Dendritic cell treated with granulocyte-macrophage colony-stimulating factor and Interleukin-4, amounts not matched to agents 40 ng/mL and 50 ng/mL, for 4 days (primary cell): ENCODE data around the gene FAM222B.
A peak's percentile ranks its signal among the peaks of the same experiment; 100 is the strongest.

Experiments
- H3K27ac Mint-ChIP-seq: one replicate; pipeline ENCODE4 v1.8.0; 2022; ENCODE audit warnings: mild to moderate bottlenecking, mixed read lengths
- H3K27me3 Mint-ChIP-seq: one replicate; pipeline ENCODE4 v1.8.0; 2022; ENCODE audit warnings: mild to moderate bottlenecking, mixed read lengths
- H3K36me3 Mint-ChIP-seq: one replicate; pipeline ENCODE4 v1.8.0; 2022; ENCODE audit warnings: low read depth, mixed read lengths
- H3K4me1 Mint-ChIP-seq: one replicate; pipeline ENCODE4 v1.8.0; 2022; ENCODE audit warnings: low read depth, mixed read lengths
- H3K4me3 Mint-ChIP-seq: one replicate; pipeline ENCODE4 v1.8.0; 2022; ENCODE audit warnings: mild to moderate bottlenecking, moderate library complexity, mixed read lengths
- H3K9me3 Mint-ChIP-seq: one replicate; pipeline ENCODE4 v1.8.0; 2022; ENCODE audit warnings: mixed read lengths
- intact Hi-C: fragments of 100-400 bp; cut with micrococcal nuclease; formaldehyde crosslinking; loops from one replicate; pipeline ENCODE4 v1.15.0; 2022

The FAM222B gene

GRCh38 chr17:28842282-28843012 lies at the start of gene FAM222B:
Gene FAM222B, minus strand, starts transcription at chr17:28842790. Its CDS starts 76,123 bp downstream, at chr17:28766667.
- peak within 1 kb of the TSS; percentile 85 for H3K27ac Mint-ChIP-seq
- H3K4me3 Mint-ChIP-seq, result peak within 1 kb of the TSS; percentile 94
- H3K4me1 Mint-ChIP-seq, result peaks cover 8% of the 10 kb centered on the region
- intact Hi-C loops, result no loop called here
- H3K36me3 Mint-ChIP-seq, result peaks cover 8% of the 10 kb centered on the region
- no peaks in the 10 kb centered on the region for H3K9me3 Mint-ChIP-seq
- no peaks in the 10 kb centered on the region for H3K27me3 Mint-ChIP-seq

GRCh38 chr17:28892024-28892423 lies 49.4 kb upstream of the FAM222B start:
- intact Hi-C loops, result no loop called here
- Mint-ChIP-seq H3K27me3 (no peaks in the 10 kb centered on the region), H3K27ac (peak overlapping the region; percentile 3), H3K4me1 (peaks cover 60% of the 10 kb centered on the region), H3K9me3 (no peaks in the 10 kb centered on the region), H3K36me3 (peaks cover 58% of the 10 kb centered on the region), H3K4me3 (no peak overlapping the region)

GRCh38 chr17:28891201-28891600 lies 48.6 kb upstream of the FAM222B start:
- intact Hi-C loops, result no loop called here
- no peak overlapping the region for H3K4me3 Mint-ChIP-seq
- peaks cover 63% of the 10 kb centered on the region for H3K36me3 Mint-ChIP-seq
- no peaks in the 10 kb centered on the region for H3K27me3 Mint-ChIP-seq
- no peaks in the 10 kb centered on the region for H3K9me3 Mint-ChIP-seq
- peak overlapping the region; percentile 3 for H3K27ac Mint-ChIP-seq
- peaks cover 52% of the 10 kb centered on the region for H3K4me1 Mint-ChIP-seq

GRCh38 chr17:28889996-28890395 lies 47.4 kb upstream of the FAM222B start:
- Mint-ChIP-seq H3K36me3 (peaks cover 69% of the 10 kb centered on the region), H3K9me3 (no peaks in the 10 kb centered on the region), H3K27ac (peak overlapping the region; percentile 62), H3K4me3 (no peak overlapping the region), H3K4me1 (peaks cover 44% of the 10 kb centered on the region), H3K27me3 (no peaks in the 10 kb centered on the region)
- intact Hi-C loops, result no loop called here

GRCh38 chr17:28888832-28889231 lies 46.2 kb upstream of the FAM222B start:
- Mint-ChIP-seq H3K27ac (peak overlapping the region; percentile 62), H3K4me3 (no peak overlapping the region), H3K9me3 (no peaks in the 10 kb centered on the region), H3K4me1 (peaks cover 41% of the 10 kb centered on the region), H3K27me3 (no peaks in the 10 kb centered on the region), H3K36me3 (peaks cover 80% of the 10 kb centered on the region)
- intact Hi-C loops, result no loop called here

GRCh38 chr17:28887871-28888471 lies 45.4 kb upstream of the FAM222B start:
- H3K27me3 Mint-ChIP-seq, result no peaks in the 10 kb centered on the region
- H3K36me3 Mint-ChIP-seq, result peaks cover 84% of the 10 kb centered on the region
- H3K9me3 Mint-ChIP-seq, result no peaks in the 10 kb centered on the region
- no peak overlapping the region for H3K27ac Mint-ChIP-seq
- no peak overlapping the region for H3K4me3 Mint-ChIP-seq
- intact Hi-C loops, result no loop called here
- peaks cover 33% of the 10 kb centered on the region for H3K4me1 Mint-ChIP-seq

GRCh38 chr17:28885951-28886350 lies 43.4 kb upstream of the FAM222B start:
- Mint-ChIP-seq H3K36me3 (peaks cover 85% of the 10 kb centered on the region), H3K27me3 (no peaks in the 10 kb centered on the region), H3K4me3 (no peak overlapping the region), H3K4me1 (peaks cover 14% of the 10 kb centered on the region), H3K9me3 (no peaks in the 10 kb centered on the region), H3K27ac (no peak overlapping the region)
- intact Hi-C loops, result no loop called here

GRCh38 chr17:28885363-28885762 lies 42.8 kb upstream of the FAM222B start:
- peaks cover 8% of the 10 kb centered on the region for H3K4me1 Mint-ChIP-seq
- intact Hi-C loops, result no loop called here
- no peaks in the 10 kb centered on the region for H3K27me3 Mint-ChIP-seq
- peak overlapping the region; percentile 28 for H3K27ac Mint-ChIP-seq
- no peaks in the 10 kb centered on the region for H3K9me3 Mint-ChIP-seq
- no peak overlapping the region for H3K4me3 Mint-ChIP-seq
- peaks cover 87% of the 10 kb centered on the region for H3K36me3 Mint-ChIP-seq

GRCh38 chr17:28883967-28884702 lies 41.5 kb upstream of the FAM222B start:
- H3K4me1 Mint-ChIP-seq, result no peaks in the 10 kb centered on the region
- no peak overlapping the region for H3K4me3 Mint-ChIP-seq
- H3K36me3 Mint-ChIP-seq, result peaks cover 99% of the 10 kb centered on the region
- intact Hi-C loops, result no loop called here
- no peaks in the 10 kb centered on the region for H3K9me3 Mint-ChIP-seq
- H3K27ac Mint-ChIP-seq, result no peak overlapping the region
- no peaks in the 10 kb centered on the region for H3K27me3 Mint-ChIP-seq

GRCh38 chr17:28882154-28882895 lies 39.7 kb upstream of the FAM222B start:
- intact Hi-C loops, result no loop called here
- Mint-ChIP-seq H3K27me3 (no peaks in the 10 kb centered on the region), H3K4me3 (no peak overlapping the region), H3K36me3 (peaks cover 96% of the 10 kb centered on the region), H3K9me3 (no peaks in the 10 kb centered on the region), H3K27ac (no peak overlapping the region), H3K4me1 (no peaks in the 10 kb centered on the region)

GRCh38 chr17:28881533-28882056 lies 39.0 kb upstream of the FAM222B start:
- no peak overlapping the region for H3K4me3 Mint-ChIP-seq
- H3K36me3 Mint-ChIP-seq, result peaks cover 88% of the 10 kb centered on the region
- H3K4me1 Mint-ChIP-seq, result no peaks in the 10 kb centered on the region
- intact Hi-C loops, result no loop called here
- H3K9me3 Mint-ChIP-seq, result no peaks in the 10 kb centered on the region
- H3K27me3 Mint-ChIP-seq, result no peaks in the 10 kb centered on the region
- no peak overlapping the region for H3K27ac Mint-ChIP-seq

- Mint-ChIP-seq H3K9me3 (no peaks in the 10 kb centered on the region), H3K4me1 (no peaks in the 10 kb centered on the region), H3K27me3 (no peaks in the 10 kb centered on the region), H3K4me3 (no peak overlapping the region), H3K36me3 (peaks cover 78% of the 10 kb centered on the region), H3K27ac (no peak overlapping the region)
- intact Hi-C loops, result no loop called here
Observed at GRCh38 chr17:28880572-28880945, 38.0 kb upstream of the FAM222B start.

- Mint-ChIP-seq H3K27ac (no peak overlapping the region), H3K4me1 (no peaks in the 10 kb centered on the region), H3K4me3 (no peak overlapping the region), H3K36me3 (peaks cover 73% of the 10 kb centered on the region), H3K9me3 (no peaks in the 10 kb centered on the region), H3K27me3 (no peaks in the 10 kb centered on the region)
- intact Hi-C loops, result no loop called here
Observed at GRCh38 chr17:28879886-28880571, 37.4 kb upstream of the FAM222B start.
